HG03064 (cell line): ENCODE data around the gene SMIM26.
A peak's percentile ranks its signal among the peaks of the same experiment; 100 is the strongest.

Source experiments
- ATAC-seq: cut with Tn5 transposase; IDR thresholded peaks from one replicate; pipeline ENCODE4 v1.9.1; 2021; ENCODE audit warnings: low read depth; ENCODE audit not compliant: unreplicated experiment

SMIM26 gene

GRCh38 chr20:18578581-18578980 is 11.3 kb downstream of the SMIM26 start:
- no peak for ATAC-seq

- ATAC-seq: no peak
Measured at GRCh38 chr20:18580012-18580411, 12.8 kb downstream of the SMIM26 start.

GRCh38 chr20:18585134-18585533 is 17.9 kb downstream of the SMIM26 start:
- ATAC-seq: no peak

GRCh38 chr20:18587665-18588573 is 20.7 kb downstream of the SMIM26 start, which contains the start of gene DTD1:
Gene DTD1, plus strand, starts transcription at chr20:18588054. Its CDS starts 19 bp downstream, at chr20:18588073.
- peak; percentile 89 for ATAC-seq

- peak; percentile 28 for ATAC-seq
Measured at GRCh38 chr20:18588574-18588933, 21.3 kb downstream of the SMIM26 start.

GRCh38 chr20:18589941-18590674 is 22.9 kb downstream of the SMIM26 start:
- no peak for ATAC-seq

GRCh38 chr20:18596270-18596669 is 29.0 kb downstream of the SMIM26 start:
- no peak for ATAC-seq

- ATAC-seq: no peak
Measured at GRCh38 chr20:18609741-18610140, 42.5 kb downstream of the SMIM26 start.

GRCh38 chr20:18611492-18611891 is 44.3 kb downstream of the SMIM26 start:
- ATAC-seq: no peak

- ATAC-seq: no peak
Measured at GRCh38 chr20:18613553-18613952, 46.3 kb downstream of the SMIM26 start.

GRCh38 chr20:18614244-18614643 is 47.0 kb downstream of the SMIM26 start:
- ATAC-seq: no peak

GRCh38 chr20:18615020-18615650 is 47.9 kb downstream of the SMIM26 start:
- no peak for ATAC-seq
